ENCODE results near the gene UST. TPM values are rescaled to one million over a fixed set of nuclear protein-coding genes. Genes with fewer than 3 reads are reported as not detected.

The UST gene
- total and polyA plus RNA-seq, 2 of the 8 experiments (the other 6 are each of a cell fraction or from before 2014, with no cell fraction given): 13.5 to 34.5 TPM

DNA sequence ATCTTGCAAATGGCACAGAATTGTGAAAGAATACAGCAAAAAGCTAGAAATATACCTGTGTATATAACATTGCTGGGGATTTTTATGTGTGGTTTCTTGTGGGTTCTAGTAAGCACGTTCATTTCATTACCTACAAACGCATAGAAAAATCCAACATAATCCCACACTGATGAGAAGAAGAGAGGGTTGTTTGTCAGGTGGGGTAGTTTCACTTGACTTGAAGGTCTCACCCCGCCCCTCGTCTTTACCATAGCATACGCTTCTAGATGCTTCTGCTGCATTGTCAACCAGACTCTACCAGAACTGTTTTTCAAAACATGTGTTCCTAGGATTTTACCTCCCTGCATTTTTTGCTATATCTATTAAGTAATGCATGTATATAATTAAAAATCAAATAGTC, 286.6 kb downstream of the UST start:
- Histone ChIP-seq H2BK12ac (ENCODE audit: low read depth, low read length) (no peak overlapping the region), H2BK120ac (replicated peaks; ENCODE audit: low read depth, low read length) (no peak overlapping the region), H4K8ac (ENCODE audit: extremely low read depth, insufficient read depth, low read length) (no peak overlapping the region), H3K79me1 (ENCODE audit: low read depth, low read length) (peaks cover 4% of the 10 kb centered on the region; the same call in 1 of the 2 replicates), H3K79me2 (ENCODE audit: control insufficient read depth in 1 of 2, insufficient read depth in 2 of 2, low read length in 2 of 2) (no peaks in the 10 kb centered on the region), H3K36me3 (ENCODE audit: control insufficient read depth in 2 of 4, insufficient read depth in 4 of 4, low read length in 3 of 4) (peaks cover 0 to 1% (median under 1%) of the 10 kb centered on the region in 4 experiments; a peak in 1 of 8 replicates), H3K4ac (replicated peaks; ENCODE audit: insufficient read length, low read depth, low read length) (no peak overlapping the region), H3K4me1 (replicated peaks in 1 of 4; ENCODE audit: control insufficient read depth in 3 of 4, insufficient read depth in 4 of 4, low read length in 3 of 4) (peaks cover 3 to 11% (median 6%) of the 10 kb centered on the region in 4 experiments), H2BK15ac (ENCODE audit: low read length) (no peak overlapping the region), H4K91ac (replicated peaks; ENCODE audit: insufficient read length, low read length) (no peak overlapping the region), H3K4me3 (ENCODE audit: extremely low read depth in 1 of 4, insufficient read depth in 2 of 4, low read depth in 3 of 4, low read length in 4 of 4) (no peak overlapping the region), H4K5ac (ENCODE audit: insufficient read length, low read depth, low read length) (no peak overlapping the region), H3K9me3 (ENCODE audit: insufficient read depth in 2 of 2, low read depth in 1 of 2, low read length in 1 of 2) (no peaks in the 10 kb centered on the region), H3K9ac (replicated peaks in 1 of 4; ENCODE audit: extremely low read depth in 1 of 4, low read depth in 3 of 4, low read length in 3 of 4) (no peak overlapping the region), H3K56ac (replicated peaks; ENCODE audit: insufficient read length, low read depth, low read length) (no peak overlapping the region), H3K27ac (ENCODE audit: low read depth, low read length) (no peak overlapping the region), H2AK5ac (ENCODE audit: low read depth, low read length) (no peak overlapping the region), H2BK20ac (ENCODE audit: low read length) (no peak overlapping the region), H3K23me2 (ENCODE audit: low read depth, low read length) (no peaks in the 10 kb centered on the region), H2BK5ac (ENCODE audit: low read depth, low read length) (no peak overlapping the region), H3K23ac (ENCODE audit: insufficient read length) (no peak overlapping the region), H3K27me3 (replicated peaks in 1 of 4; ENCODE audit: control insufficient read depth in 3 of 4, extremely low read depth in 1 of 4, insufficient read depth in 3 of 4, low read length in 3 of 4) (no peaks in the 10 kb centered on the region), H3K18ac (ENCODE audit: extremely low read depth, low read length) (no peak overlapping the region), H4K20me1 (replicated peaks in 1 of 2; ENCODE audit: control insufficient read depth in 1 of 2, insufficient read depth in 2 of 2, low read length in 2 of 2) (no peaks in the 10 kb centered on the region), H3K14ac (ENCODE audit: insufficient read length) (no peak overlapping the region), H3K4me2 (ENCODE audit: insufficient read depth in 1 of 2, low read depth in 2 of 2, low read length in 2 of 2) (no peak overlapping the region), H2AFZ (ENCODE audit: low read length) (no peak overlapping the region)
- FAIRE-seq (no peak), DNase-seq (ENCODE audit: low read depth in 1 of 2, low spot score in 2 of 2) (no peak)
- POLR2A ChIA-PET (ENCODE audit: partially characterized antibody): no interaction called here
- CTCF ChIA-PET (ENCODE audit: partially characterized antibody): interaction anchor here (0.7 to 4.0 kb wide), 7 partner anchors 12 to 456 kb away, joined by 3 to 16 read pairs (median 3); no protein-coding TSS in a partner anchor
- 70% methylated on average over 5 of the region's 5 CpGs; no CpG with 5 or more reads in 1 of the 2 experiments for WGBS, 2 experiments (ENCODE audit: extremely low coverage in 1 of 2, insufficient coverage in 1 of 2, insufficient read length in 1 of 2, insufficient replicate concordance in 2 of 2, low coverage in 1 of 2, low lambda C conversion rate in 2 of 2, missing lambda C conversion rate in 1 of 2)
- TF ChIP-seq TAF1 (IDR thresholded peaks at IDR 0.05; ENCODE audit: low read depth, low read length): no peak
- TF ChIP-seq, protein P1, sequence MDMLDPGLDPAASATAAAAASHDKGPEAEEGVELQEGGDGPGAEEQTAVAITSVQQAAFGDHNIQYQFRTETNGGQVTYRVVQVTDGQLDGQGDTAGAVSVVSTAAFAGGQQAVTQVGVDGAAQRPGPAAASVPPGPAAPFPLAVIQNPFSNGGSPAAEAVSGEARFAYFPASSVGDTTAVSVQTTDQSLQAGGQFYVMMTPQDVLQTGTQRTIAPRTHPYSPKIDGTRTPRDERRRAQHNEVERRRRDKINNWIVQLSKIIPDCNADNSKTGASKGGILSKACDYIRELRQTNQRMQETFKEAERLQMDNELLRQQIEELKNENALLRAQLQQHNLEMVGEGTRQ (IDR thresholded peaks at IDR 0.05; ENCODE audit: low read length): no peak

Data from H1 (cell line).